HG03066 (cell line): ENCODE measurements around the gene ZNF768.
"Not testable (repeated sequence)": the region's sequence is repeated elsewhere in the genome, so short reads cannot be mapped to it uniquely, and the experiment has no call there.

Experiments
- ATAC-seq: cut with Tn5 transposase; IDR thresholded peaks from one replicate; pipeline ENCODE4 v1.9.1; 2021; ENCODE audit warnings: low read depth; ENCODE audit not compliant: unreplicated experiment

The ZNF768 gene

DNA sequence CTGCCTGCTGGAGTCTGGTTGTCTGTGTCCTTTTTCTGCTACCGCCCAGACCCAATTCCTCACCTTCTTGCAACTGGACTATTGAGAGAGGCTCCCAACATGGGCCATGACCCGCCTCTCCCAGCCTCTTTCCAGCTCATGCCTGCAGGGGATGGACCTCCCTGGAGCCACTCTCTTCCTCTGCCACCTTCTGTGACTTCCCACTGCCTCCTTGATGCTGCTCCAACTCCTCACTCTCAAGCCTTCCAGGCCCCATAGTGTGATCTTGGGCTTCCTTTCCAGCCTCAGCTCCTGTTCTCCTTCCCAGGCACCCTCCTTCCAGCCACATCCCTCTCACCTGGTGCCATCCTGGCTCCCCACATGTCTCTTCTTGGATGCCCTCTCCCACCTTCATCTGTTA, 11.1 kb downstream of the ZNF768 start:
- ATAC-seq = no peak

- ATAC-seq = no peak
Measured at GRCh38 chr16:30511509-30511908, 14.9 kb downstream of the ZNF768 start.

DNA sequence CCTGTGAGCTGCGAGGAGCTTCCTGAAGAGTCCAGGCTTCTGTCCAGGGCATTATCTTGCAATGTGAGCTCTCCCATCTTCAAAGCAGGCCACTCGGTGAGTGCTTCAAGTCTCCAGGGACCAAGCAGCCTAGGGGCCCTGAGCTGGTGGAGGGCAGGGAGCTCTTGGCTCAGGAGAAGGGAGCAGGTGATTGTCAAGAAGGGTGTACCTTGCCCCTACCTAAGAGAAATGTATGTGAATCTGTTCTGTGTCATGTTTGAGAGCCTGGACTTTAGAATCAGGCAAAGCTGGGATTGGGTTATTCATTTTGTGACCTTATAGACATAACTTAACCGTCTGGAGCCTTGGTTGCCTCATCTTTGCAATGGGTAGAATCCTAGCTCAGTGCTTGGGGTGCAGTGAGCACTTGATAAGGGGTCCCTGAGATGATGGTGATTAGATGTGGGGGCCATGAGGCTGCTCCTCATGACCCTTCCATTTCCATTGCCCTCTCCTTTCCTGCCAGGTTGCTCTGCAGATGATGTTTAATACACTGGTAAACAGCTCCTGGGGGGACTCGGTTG, 15.9 kb downstream of the ZNF768 start:
- ATAC-seq = no peak

DNA sequence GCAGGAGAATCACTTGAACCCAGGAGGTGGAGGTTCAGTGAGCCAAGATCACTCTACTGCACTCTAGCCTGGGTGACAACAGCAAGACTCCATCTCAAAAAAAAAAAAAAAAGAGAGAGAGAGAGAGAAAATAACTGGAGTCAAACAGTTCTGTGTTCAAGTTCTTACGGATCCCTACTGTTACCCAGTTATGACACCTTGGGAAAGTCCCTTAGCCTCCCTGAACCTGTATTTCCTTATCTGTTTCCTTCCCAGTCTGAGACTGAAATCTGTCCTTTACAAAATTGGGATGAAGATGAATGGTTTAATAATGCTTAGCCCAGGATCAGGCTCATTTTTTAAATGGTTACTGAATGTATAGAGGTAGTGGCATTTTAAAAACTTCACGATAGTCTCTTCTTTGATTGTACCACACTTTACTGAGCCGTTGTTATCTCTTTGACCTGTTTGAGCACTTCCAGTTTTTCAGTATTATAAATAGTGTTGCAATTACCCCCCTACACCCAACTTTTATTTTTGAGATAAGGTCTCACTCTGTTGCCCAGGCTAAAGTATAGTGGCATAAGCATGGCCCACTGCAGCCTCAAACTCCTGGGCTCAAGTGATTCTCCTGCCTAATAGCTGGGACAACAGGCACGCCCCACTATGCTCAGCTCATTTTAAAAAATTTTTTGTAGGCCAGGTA, 17.1 kb downstream of the ZNF768 start:
- ATAC-seq = no peak

DNA sequence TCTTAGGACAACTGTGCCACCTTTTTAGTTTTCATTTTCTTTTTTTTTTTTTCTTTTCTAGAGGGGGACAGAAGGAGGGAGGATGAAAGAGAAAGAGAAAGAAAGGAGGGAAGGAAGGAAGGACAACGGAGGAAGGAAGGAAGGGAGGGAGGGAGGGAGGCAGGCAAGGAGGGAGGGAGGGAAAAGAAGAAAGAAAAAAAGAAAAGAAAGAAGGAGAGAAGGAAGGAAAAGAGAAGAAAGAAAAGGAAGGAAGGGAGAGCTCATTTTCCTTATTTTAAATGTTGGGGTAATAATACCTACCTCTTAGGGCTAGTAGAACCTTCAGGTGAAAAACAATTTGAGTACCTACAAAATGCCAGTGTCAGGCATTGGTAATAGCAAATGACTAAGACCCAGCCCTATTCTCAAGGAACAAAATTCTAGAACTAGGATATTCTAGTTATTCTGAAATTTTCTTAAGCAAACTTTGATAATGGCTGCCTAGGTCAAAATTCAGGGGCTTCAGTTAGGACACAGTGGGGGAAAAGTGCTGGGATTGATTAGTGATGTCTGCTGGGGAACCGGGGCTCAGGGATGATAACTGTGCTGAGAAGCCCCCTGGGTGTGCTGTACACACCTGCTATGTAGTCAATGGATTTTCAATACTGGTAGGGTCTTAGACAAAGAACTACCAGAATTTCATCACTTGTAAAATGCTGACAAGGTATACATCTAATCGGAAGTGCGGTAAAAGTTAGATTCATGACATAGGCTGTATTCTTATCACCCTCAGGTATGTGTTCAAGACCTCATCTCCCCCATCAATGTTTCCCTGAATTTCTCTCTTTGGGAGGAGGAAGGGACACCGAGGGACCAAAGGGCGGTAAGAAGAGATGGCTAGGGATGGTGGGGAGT, 22.7 kb downstream of the ZNF768 start:
- ATAC-seq = no peak

GRCh38 chr16:30499284-30499683, 27.1 kb downstream of the ZNF768 start:
- no peak for ATAC-seq

DNA sequence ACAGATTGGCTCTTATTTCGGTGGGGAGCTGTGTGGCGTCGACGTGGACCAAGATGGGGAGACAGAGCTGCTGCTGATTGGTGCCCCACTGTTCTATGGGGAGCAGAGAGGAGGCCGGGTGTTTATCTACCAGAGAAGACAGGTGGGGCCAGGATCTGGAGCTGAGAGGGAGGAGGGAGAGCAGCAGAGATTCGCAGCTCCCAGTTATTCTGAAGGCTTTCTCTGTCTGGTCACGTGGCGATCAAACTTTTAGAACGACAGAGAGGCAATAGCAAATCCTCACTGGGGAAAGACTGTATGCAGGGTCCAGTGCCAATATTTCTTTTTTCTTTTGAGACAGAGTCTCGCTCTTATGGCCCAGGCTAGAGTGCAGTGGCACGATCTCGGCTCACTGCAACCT, 31.7 kb downstream of the ZNF768 start:
- ATAC-seq = no peak

- no peak for ATAC-seq
Measured at GRCh38 chr16:30493941-30494488, 32.4 kb downstream of the ZNF768 start.

GRCh38 chr16:30491744-30492308, 34.5 kb downstream of the ZNF768 start:
- ATAC-seq = no peak

GRCh38 chr16:30491229-30491628, 35.1 kb downstream of the ZNF768 start:
- ATAC-seq = no peak

DNA sequence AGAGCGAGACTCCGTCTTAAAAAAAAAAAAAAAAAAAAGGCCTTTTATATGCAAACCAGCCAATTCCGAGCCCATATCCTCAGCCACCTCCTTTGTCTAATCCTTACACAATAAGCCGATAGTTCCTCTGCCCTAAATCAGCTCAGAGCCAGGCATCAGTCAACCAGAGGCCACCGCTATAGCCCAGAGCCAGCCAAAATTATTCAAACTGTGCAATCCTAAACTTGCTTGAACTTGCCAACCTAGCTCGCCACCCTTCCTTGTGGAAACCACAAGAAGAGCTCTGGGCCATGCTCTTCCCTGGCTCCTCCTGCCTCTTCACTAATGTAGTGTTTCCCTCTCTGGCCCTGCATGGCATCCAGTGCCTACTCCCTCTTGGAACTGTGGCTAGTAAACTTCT, 36.2 kb downstream of the ZNF768 start:
- ATAC-seq = no peak

GRCh38 chr16:30488764-30489605, 37.4 kb downstream of the ZNF768 start:
- ATAC-seq = no peak

- no peak for ATAC-seq
Measured at GRCh38 chr16:30485818-30486436, 40.4 kb downstream of the ZNF768 start.

DNA sequence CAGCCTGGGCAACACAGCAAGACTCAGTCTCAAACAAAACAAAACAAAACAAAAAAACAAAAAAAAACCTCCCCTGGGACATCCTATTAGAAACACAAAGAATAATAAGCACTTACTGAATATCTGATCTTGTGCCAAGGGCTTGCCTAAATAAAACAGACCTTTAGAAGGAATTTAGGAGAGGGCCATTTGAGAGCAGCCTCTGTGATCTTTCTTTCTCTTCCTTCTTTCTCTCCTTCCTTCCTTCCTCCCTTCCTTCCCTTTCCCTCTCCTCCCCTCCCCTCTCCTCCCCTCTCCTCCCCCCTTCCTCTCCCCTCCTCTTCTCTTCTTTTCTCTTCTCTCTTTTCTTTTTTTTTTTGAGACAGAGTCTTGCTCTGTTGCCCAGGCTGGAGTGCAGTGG, 41.5 kb downstream of the ZNF768 start:
- no peak for ATAC-seq

DNA sequence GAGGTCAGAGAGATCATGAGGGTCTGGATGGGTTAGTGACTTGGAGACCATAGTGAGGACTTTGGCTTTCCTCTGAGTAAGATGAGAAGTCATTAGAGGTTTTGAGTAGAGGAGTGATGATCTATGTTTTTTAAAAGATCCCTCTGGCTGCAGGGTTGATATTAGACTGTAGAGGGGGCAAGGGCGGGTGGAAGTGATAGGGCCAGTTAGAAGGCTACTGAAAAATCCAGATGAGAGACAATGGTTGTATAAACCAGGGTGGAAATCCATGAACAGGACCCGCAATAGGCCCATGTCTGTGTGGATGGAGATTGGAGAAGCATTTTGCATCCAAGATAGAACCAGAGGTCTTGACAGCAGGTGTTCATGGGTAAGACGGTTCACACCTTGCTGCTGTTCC, 44.0 kb downstream of the ZNF768 start:
- no peak for ATAC-seq

DNA sequence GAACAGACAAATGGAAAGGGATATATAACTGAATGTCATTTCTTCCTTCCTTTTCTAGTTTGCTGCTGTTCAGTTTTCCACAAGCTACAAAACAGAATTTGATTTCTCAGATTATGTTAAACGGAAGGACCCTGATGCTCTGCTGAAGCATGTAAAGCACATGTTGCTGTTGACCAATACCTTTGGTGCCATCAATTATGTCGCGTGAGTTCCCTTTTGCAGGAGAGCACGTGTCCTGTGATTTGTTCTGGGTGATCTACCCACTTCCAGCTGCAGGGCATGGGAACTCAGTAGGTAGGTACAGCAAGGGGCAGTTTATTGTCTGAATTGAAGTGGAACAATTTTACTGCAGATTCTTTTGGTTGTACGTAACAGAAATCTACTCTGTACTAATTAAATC, 45.0 kb downstream of the ZNF768 start:
- ATAC-seq = no peak

DNA sequence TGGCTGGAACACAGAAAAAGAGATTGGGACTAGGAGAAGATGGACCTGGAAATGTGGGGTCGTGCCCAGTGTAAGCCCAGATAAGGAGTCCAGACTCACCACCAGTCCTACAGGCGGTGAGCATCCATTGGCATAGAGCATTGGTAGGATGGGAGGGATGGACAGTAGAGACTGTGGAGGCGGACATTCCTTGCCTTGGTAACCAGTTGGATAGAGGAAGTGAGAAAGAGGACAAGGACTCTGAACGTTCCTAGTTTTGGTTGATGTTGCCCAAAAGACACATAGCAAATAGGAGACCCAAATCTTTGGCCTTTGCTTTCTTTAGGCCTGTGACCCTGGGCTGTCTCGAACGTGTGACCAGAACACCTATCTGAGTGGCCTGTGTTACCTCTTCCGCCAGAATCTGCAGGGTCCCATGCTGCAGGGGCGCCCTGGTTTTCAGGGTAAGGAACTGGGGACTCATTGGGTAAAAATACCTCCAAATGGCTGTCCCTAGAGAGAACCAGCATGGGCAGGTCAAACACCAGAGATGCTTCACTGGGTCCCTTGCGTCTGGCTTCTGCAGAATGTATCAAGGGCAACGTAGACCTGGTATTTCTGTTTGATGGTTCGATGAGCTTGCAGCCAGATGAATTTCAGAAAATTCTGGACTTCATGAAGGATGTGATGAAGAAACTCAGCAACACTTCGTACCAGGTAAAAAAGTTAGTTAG, 47.4 kb downstream of the ZNF768 start:
- ATAC-seq = no peak

GRCh38 chr16:30477773-30478172, 48.6 kb downstream of the ZNF768 start:
- ATAC-seq = not testable (repeated sequence)

- ATAC-seq = no peak
Measured at GRCh38 chr16:30476991-30477390, 49.4 kb downstream of the ZNF768 start.
